SK-N-SH treated with all-trans-retinoic acid at 6 μM for 48 hours (cell line): ENCODE results near the gene RERE.

Experiments
- ATAC-seq: fragments of 200-7000 bp; cut with Tn5 transposase; 3 replicates; pipeline ENCODE4 v1.9.1; 2020; ENCODE audit warnings: mild to moderate bottlenecking, moderate library complexity
- ARNTL ChIP-seq: fragments of 450-650 bp; formaldehyde crosslinking; IDR thresholded peaks from 2 replicates; pipeline ENCODE4 v1.5.0; 2020; ENCODE audit warnings: low read depth, mild to moderate bottlenecking, moderate library complexity, borderline replicate concordance
- BACH2 ChIP-seq: fragments of 250-450 bp; sonication (Bioruptor Pico); IDR thresholded peaks from 2 replicates; pipeline ENCODE4 v1.9.0; 2021; ENCODE audit warnings: mild to moderate bottlenecking, borderline replicate concordance
- CSDC2 ChIP-seq: fragments of 250-450 bp; sonication (Bioruptor Pico); IDR thresholded peaks from 2 replicates; pipeline ENCODE4 v1.5.0; 2020; ENCODE audit warnings: mild to moderate bottlenecking, moderate library complexity
- CSRNP3 ChIP-seq: fragments of 250-450 bp; sonication (Bioruptor Pico); IDR thresholded peaks from 2 replicates; pipeline ENCODE4 v1.5.1; 2021; ENCODE audit warnings: mild to moderate bottlenecking, moderate library complexity
- ESRRG ChIP-seq: fragments of 250-450 bp; sonication (Bioruptor Pico); IDR thresholded peaks from 2 replicates; pipeline ENCODE4 v1.6.1; 2021; ENCODE audit warnings: mild to moderate bottlenecking
- OSR1 ChIP-seq: fragments of 250-450 bp; sonication (Bioruptor Pico); IDR thresholded peaks from 2 replicates; pipeline ENCODE4 v1.8.0; 2022; ENCODE audit warnings: moderate library complexity, mild to moderate bottlenecking, inconsistent platforms
- PATZ1 ChIP-seq: fragments of 250-450 bp; sonication (Bioruptor Pico); IDR thresholded peaks from 2 replicates; pipeline ENCODE4 v1.8.0; 2020; ENCODE audit warnings: mild to moderate bottlenecking, moderate library complexity, borderline replicate concordance
- POU6F1 ChIP-seq: fragments of 250-450 bp; sonication (Bioruptor Pico); IDR thresholded peaks from 2 replicates; pipeline ENCODE4 v1.8.0; 2021; ENCODE audit warnings: low read depth, mild to moderate bottlenecking, moderate library complexity, borderline replicate concordance
- PPARA ChIP-seq: fragments of 250-450 bp; sonication (Bioruptor Pico); IDR thresholded peaks from 2 replicates; pipeline ENCODE4 v1.5.0; 2020; ENCODE audit warnings: mild to moderate bottlenecking, borderline replicate concordance
- SNAI2 ChIP-seq: fragments of 250-450 bp; sonication (Bioruptor Pico); IDR thresholded peaks from 2 replicates; pipeline ENCODE4 v1.5.0; 2020; ENCODE audit warnings: mild to moderate bottlenecking, moderate library complexity
- TCF4 ChIP-seq: fragments of 250-450 bp; sonication (Bioruptor Pico); IDR thresholded peaks from 2 replicates; pipeline ENCODE4 v1.8.0; 2021; ENCODE audit warnings: mild to moderate bottlenecking, moderate library complexity, borderline replicate concordance
- TOX ChIP-seq: fragments of 250-450 bp; sonication (Bioruptor Pico); IDR thresholded peaks from 2 replicates; pipeline ENCODE4 v1.8.0; 2021; ENCODE audit warnings: mild to moderate bottlenecking, moderate library complexity, borderline replicate concordance
- ZC3H10 ChIP-seq: fragments of 250-450 bp; sonication (Bioruptor Pico); IDR thresholded peaks from 2 replicates; pipeline ENCODE4 v1.5.1; 2021; ENCODE audit warnings: mild to moderate bottlenecking, moderate library complexity
- ZFP30 ChIP-seq: fragments of 450-650 bp; formaldehyde crosslinking; IDR thresholded peaks from 2 replicates; pipeline ENCODE4 v1.5.0; 2022; ENCODE audit warnings: mild to moderate bottlenecking, moderate library complexity
- ZNF565 ChIP-seq: fragments of 450-650 bp; formaldehyde crosslinking; conservative IDR thresholded peaks from 2 replicates; pipeline ENCODE4 v1.5.0; 2020; ENCODE audit warnings: low read depth, mild to moderate bottlenecking, moderate library complexity
- ZNF70 ChIP-seq: fragments of 450-650 bp; formaldehyde crosslinking; IDR thresholded peaks from 2 replicates; pipeline ENCODE4 v1.5.0; 2020; ENCODE audit warnings: mild to moderate bottlenecking, moderate library complexity
- ZNF8 ChIP-seq: fragments of 450-650 bp; formaldehyde crosslinking; IDR thresholded peaks from 2 replicates; pipeline ENCODE4 v1.5.0; 2020; ENCODE audit warnings: mild to moderate bottlenecking, moderate library complexity
- TF ChIP-seq, protein P1 (sequence below): fragments of 250-450 bp; sonication (Bioruptor Pico); IDR thresholded peaks from 2 replicates; pipeline ENCODE4 v1.5.1; 2020; ENCODE audit warnings: low read depth, mild to moderate bottlenecking, moderate library complexity
- TF ChIP-seq, protein P2 (sequence below): fragments of 250-450 bp; sonication (Bioruptor Pico); IDR thresholded peaks from 2 replicates; pipeline ENCODE4 v1.5.0; 2020; ENCODE audit warnings: mild to moderate bottlenecking, moderate library complexity

The RERE gene

GRCh38 chr1:8420318-8420717 lies 397.1 kb downstream of the RERE start (continued):
- TF ChIP-seq ZC3H10 (CRISPR knock-in tag) = no peak
- no peak for TF ChIP-seq BACH2 (CRISPR knock-in tag)
- no peak for TF ChIP-seq ARNTL
- no peak for TF ChIP-seq ZNF70 (CRISPR knock-in tag)
- TF ChIP-seq OSR1 = no peak
- no peak for TF ChIP-seq POU6F1 (CRISPR knock-in tag)
- TF ChIP-seq, all 23 proteins: peak for 0

GRCh38 chr1:8419861-8420260 lies 397.6 kb downstream of the RERE start:
- TF ChIP-seq ARNTL (no peak), ESRRG (no peak), ZFP30 (CRISPR knock-in tag) (no peak), BACH2 (CRISPR knock-in tag) (no peak), CSRNP3 (CRISPR knock-in tag) (no peak)
- no peak for ATAC-seq

DNA sequence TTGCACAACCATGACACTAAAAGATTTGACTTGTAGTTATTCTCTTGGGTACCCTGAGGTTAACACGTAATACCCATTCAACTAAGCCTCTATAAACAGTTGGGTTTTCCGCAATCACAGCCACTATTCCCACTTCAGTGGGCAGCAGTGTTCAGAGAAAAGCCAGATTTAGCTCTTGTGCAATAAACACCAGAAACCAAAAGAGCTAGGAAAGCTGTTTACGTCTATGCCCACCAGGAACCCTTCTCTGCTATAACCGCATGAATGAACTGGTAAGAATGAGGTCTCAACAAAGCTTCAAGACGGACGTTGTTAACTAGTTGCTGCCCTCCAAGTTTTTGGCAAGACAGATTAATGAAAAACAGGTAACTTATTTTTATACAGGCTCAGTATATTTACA lies 398.3 kb downstream of the RERE start:
- no peak for ATAC-seq
- TF ChIP-seq BACH2 (CRISPR knock-in tag) (no peak), TOX (CRISPR knock-in tag) (no peak), CSRNP3 (CRISPR knock-in tag) (no peak), OSR1 (no peak), TCF4 (CRISPR knock-in tag) (no peak), ZNF8 (no peak), ZNF70 (CRISPR knock-in tag) (no peak), ZNF565 (no peak), PATZ1 (no peak), PPARA (CRISPR knock-in tag) (no peak), SNAI2 (no peak), ARNTL (no peak), ESRRG (no peak), ZFP30 (CRISPR knock-in tag) (no peak), CSDC2 (CRISPR knock-in tag) (no peak)
- TF ChIP-seq, protein P1, sequence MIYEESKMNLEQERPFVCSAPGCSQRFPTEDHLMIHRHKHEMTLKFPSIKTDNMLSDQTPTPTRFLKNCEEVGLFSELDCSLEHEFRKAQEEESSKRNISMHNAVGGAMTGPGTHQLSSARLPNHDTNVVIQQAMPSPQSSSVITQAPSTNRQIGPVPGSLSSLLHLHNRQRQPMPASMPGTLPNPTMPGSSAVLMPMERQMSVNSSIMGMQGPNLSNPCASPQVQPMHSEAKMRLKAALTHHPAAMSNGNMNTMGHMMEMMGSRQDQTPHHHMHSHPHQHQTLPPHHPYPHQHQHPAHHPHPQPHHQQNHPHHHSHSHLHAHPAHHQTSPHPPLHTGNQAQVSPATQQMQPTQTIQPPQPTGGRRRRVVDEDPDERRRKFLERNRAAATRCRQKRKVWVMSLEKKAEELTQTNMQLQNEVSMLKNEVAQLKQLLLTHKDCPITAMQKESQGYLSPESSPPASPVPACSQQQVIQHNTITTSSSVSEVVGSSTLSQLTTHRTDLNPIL = no peak
- TF ChIP-seq, protein P2, sequence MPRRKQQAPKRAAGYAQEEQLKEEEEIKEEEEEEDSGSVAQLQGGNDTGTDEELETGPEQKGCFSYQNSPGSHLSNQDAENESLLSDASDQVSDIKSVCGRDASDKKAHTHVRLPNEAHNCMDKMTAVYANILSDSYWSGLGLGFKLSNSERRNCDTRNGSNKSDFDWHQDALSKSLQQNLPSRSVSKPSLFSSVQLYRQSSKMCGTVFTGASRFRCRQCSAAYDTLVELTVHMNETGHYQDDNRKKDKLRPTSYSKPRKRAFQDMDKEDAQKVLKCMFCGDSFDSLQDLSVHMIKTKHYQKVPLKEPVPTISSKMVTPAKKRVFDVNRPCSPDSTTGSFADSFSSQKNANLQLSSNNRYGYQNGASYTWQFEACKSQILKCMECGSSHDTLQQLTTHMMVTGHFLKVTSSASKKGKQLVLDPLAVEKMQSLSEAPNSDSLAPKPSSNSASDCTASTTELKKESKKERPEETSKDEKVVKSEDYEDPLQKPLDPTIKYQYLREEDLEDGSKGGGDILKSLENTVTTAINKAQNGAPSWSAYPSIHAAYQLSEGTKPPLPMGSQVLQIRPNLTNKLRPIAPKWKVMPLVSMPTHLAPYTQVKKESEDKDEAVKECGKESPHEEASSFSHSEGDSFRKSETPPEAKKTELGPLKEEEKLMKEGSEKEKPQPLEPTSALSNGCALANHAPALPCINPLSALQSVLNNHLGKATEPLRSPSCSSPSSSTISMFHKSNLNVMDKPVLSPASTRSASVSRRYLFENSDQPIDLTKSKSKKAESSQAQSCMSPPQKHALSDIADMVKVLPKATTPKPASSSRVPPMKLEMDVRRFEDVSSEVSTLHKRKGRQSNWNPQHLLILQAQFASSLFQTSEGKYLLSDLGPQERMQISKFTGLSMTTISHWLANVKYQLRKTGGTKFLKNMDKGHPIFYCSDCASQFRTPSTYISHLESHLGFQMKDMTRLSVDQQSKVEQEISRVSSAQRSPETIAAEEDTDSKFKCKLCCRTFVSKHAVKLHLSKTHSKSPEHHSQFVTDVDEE = no peak
